GM19467 (cell line): Measurements from ENCODE around the gene ZFYVE9.

Experiments
- ATAC-seq: cut with Tn5 transposase; IDR thresholded peaks from one replicate; pipeline ENCODE4 v1.9.1; 2021; ENCODE audit warnings: mild to moderate bottlenecking, moderate library complexity; ENCODE audit not compliant: unreplicated experiment

Gene ZFYVE9

DNA sequence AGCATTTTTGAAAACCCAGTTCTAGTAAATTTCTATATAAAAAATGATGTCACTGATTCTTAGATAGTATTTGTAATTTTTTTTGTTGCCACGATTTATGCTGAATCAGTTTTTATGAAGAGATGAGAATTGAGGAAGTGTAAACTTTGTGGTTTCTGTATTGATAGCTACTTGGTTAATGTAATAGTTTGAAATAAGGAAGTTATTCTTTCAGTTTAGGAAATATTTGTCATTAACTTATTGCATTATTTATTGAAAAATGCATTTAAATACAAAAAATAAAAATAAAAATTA is 97.8 kb downstream of the ZFYVE9 start:
- peak; percentile 54 for ATAC-seq

DNA sequence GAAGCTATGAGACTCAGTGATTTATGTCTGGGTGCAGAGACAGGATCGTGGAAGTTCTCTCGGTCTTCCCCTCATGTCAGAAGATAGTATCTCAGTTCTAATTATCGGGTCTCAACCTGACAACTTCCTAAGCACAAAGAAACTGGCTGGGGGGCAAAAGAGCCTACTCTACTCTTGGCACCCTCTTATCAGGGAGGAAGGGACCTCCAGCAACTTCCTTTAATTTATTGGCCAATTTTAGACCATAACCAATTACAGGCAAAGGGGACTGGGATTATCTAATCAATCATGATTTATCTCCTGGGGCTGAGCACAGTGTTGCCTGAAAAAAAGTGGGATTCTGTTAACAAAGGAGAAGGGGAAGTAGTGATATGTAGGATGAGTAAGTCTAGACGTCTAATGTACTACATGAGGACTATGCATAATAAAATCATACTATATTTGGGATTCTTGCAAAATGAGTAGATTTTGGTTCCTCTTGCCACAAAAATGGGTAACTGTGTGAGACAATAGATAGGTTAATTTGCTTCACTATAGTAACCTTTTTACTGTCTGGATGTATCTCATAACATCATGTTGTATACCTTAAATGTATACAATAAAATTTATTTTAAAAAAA is 98.8 kb downstream of the ZFYVE9 start:
- no peak for ATAC-seq

- ATAC-seq: no peak
Measured at GRCh38 chr1:52243221-52243987, 101.5 kb downstream of the ZFYVE9 start.

- no peak for ATAC-seq
Measured at GRCh38 chr1:52249831-52250230, 107.9 kb downstream of the ZFYVE9 start.

DNA sequence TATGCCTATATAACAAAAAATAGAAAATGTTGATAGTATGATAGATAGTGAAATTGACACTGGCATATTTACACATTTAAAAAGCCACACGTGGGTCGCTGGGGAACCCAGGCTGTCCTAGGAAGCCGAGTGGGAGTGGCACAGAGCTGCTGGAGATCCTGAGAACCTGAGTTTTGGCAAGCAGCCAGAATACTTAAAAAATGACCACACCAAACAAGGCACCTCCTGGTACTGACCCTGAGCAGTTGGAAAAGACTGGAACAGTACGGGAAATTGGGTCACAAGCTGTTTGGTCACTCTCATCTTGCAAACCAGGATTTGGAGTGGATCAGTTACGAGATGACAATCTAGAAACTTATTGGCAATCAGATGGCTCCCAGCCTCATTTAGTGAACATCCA is 111.5 kb downstream of the ZFYVE9 start:
- no peak for ATAC-seq

DNA sequence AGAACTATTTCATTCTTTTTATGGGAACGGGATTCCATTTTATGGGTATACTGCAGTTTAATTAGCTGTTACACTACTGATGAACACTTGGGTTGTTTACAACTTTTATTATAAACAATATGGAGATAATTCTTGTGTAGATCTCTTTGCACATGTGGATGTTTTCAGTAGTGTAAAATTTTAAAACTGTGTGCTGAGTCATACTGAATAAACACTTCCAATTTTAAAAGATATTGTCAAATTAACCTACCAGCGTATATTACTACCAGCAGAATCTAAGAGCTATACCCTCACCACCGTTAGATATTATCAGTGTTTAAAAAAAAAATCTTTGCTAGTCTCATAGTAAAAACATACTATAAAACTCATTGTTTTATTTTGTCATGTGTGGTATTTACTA is 118.0 kb downstream of the ZFYVE9 start:
- ATAC-seq: no peak

DNA sequence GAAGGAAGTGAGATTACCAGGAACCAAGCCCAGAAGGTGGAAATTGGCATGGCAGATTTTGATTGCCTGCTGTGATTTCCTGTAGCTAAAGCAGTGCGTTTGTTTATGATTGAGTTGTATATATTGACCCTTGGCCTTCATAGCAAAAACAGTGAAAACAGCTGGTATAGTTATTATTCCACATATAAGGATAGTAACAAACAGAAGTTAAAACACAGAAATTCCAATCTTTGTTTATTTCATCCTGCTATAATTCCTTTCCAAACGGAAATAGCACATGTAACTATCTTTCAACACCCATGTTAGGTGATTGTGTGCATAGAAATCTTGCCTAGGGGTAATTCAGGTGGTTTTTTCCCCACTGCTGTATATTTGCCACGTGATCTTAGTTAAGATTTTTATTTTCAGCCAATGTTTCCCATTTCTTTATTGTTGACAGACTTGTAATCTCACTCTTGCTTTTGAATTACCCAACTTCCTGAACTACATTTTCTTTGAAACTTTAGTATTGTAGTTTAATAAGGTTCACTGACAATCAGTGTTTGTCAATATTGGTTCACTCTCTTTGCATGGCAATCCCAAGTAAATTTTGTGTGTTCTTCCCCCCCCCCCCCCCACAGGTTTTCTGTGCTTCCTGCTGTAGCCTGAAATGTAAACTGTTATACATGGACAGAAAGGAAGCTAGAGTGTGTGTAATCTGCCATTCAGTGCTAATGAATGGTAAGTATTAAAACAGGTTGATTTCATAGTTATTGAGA is 121.4 kb downstream of the ZFYVE9 start:
- no peak for ATAC-seq

DNA sequence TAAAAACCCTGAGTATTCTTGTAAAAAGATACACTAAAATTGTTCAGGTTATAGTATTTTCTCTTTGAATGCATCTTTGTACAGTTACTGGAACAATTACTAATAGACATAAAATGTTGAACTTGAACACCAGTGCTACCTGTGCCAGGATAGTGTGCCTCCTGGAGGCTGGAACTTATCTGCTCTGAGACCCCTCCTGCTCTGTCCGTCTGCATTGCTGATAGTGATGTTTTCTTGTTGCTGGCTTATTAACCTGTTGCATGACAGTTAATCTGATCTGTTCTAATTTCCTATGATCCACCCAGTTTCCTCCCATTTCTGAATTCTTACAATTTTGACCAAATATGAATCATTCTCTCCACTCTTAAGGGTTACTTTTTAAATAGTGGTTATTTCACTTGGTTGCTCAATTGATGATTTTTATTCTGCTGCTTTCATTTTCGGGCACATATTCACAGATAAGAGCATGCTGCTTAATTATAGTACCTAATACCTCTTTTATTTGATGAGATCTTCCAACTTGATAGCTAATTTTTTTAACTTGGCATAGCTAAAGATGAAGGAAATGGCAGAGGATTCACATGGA is 122.7 kb downstream of the ZFYVE9 start:
- no peak for ATAC-seq

DNA sequence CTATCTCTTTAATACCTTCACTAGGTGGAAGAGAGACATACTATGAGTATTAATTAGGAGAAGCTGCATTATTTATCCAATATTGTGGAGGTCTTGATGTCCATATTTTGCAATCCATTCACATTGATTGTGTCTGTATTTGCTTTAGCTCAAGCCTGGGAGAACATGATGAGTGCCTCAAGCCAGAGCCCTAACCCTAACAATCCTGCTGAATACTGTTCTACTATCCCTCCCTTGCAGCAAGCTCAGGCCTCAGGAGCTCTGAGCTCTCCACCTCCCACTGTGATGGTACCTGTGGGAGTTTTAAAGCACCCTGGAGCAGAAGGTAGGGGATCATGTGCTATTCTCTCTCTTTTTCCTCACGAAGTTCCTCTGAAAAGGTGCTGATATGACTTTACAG is 124.6 kb downstream of the ZFYVE9 start:
- no peak for ATAC-seq

GRCh38 chr1:52268372-52268771 is 126.5 kb downstream of the ZFYVE9 start:
- ATAC-seq: no peak

DNA sequence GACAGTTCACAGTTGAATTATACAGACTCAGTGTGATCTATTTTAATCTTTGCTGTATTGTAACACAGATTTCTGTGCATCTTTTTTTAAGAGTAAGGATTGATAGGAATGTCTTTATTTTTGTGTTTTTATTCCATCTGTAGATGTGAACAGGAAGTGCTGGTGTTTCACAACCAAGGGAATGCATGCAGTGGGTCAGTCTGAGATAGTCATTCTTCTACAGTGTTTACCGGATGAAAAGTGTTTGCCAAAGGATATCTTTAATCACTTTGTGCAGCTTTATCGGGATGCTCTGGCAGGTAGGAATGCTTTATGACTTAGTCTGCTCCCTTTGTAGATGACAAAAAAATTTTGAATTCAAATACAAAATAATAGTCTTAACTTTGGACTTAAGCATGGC is 139.6 kb downstream of the ZFYVE9 start:
- no peak for ATAC-seq

GRCh38 chr1:52288286-52288685 is 146.4 kb downstream of the ZFYVE9 start:
- no peak for ATAC-seq

DNA sequence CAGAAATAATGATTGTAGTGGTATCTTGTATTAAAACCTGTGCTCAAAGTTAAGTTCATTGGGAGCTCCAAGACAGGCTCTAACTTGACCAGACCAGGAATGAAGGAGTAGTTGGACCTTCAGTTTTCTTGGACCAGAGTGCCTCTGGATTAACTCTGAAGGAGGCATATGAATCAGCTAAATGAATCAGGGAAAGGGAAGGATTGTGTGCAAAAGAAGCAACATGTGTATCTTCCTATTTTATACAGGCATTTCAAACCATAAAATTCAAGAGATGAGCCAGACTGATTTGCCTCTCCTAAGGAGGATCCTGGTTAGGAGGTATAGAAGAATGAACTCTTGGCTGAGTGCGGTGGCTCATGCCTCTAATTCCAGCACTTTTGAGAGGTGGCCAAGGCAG is 152.7 kb downstream of the ZFYVE9 start:
- no peak for ATAC-seq

DNA sequence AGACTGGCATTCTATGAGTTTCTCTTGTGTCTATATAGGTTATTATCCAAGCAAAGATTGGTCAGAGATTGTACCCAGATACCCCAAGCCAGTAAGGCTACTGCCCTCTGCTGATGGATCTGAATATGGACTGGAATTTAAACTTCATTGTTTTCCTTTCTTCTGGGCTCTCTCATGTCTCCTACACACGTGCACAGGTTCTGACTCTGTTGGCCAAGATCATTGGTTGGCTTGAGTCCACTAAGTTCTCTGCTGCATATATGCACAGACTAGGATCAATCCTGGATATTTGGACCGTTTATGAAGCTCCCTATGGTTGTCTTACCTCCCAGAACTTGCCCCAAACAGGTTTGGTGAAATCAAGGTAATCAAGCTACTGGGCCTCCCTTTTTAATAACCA is 154.5 kb downstream of the ZFYVE9 start:
- no peak for ATAC-seq

GRCh38 chr1:52305417-52306226 is 163.7 kb downstream of the ZFYVE9 start:
- ATAC-seq: no peak

DNA sequence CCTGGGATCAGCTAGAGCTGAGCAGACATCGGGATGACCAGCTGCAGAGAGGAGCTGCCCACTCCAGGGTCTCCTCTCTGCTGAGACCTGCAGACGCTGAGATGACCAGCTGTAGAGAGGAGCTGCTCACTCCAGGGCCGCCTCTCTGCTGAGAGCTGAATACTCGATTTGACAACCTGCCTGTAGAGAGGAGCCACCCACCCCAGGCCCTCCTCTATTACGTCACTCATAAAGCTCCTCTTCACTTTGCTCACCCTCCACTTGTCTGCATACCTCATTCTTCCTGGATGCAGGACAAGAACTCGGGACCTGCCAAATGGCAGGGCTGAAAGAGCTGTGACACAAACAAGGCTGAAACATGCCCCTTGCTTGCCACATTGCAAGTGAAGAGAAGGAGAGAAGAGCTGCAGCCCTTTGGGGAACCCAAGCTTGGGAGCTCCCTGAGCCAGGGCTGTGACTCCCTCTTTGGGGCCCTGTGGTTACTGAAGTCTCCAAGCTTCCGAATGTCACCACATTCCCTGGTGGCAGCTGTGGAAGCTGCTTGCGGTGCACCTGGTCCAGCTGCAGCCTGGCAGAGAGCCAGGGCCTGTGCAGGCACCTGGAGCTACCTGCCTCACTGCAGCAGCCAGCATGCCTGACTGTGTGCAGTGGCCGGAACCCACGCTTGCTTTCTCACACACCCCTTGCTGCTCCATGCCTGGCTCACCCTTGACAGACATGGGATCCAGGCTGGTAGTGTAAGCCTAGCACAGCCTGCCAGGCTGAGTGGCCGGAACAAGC is 164.5 kb downstream of the ZFYVE9 start:
- ATAC-seq: no peak

DNA sequence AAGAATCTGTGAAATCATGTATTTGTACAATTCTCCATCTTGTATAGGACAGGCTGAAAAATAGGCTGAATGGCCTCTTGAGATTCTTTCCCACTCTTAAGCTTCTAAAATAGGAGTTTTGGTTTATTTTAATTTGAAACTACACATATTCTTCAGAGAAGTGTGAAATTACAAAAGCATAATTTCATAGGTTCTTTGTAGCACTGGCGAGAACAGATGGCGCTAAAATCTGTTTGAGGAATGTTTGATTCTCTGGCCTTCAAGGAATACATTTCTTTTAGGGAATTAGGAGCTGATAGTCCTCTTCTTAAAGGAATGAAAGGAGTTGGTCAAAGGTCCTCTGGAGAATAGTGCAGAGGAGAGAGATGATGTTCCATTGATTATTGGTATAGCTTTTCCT is 179.2 kb downstream of the ZFYVE9 start:
- no peak for ATAC-seq

GRCh38 chr1:52323731-52324130 is 181.8 kb downstream of the ZFYVE9 start:
- no peak for ATAC-seq

DNA sequence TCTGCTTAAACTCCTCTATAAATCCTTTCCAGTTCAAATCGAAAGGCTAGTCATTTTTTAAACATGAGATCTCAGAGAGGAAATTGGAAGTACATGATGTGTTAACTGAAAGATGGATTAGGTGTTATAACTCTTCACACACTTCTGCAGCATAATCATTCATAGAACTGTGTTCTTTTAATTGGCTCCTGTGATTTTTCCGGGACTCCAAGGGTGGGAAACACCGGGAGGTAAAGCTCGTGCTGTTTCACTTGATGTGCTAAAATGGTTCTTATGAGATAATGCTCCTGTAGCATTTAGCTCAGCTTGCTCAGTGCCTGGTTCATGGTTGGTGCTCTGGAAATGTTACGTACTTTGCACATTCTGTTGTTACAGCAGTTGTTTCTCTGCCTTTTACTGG is 183.9 kb downstream of the ZFYVE9 start:
- no peak for ATAC-seq

DNA sequence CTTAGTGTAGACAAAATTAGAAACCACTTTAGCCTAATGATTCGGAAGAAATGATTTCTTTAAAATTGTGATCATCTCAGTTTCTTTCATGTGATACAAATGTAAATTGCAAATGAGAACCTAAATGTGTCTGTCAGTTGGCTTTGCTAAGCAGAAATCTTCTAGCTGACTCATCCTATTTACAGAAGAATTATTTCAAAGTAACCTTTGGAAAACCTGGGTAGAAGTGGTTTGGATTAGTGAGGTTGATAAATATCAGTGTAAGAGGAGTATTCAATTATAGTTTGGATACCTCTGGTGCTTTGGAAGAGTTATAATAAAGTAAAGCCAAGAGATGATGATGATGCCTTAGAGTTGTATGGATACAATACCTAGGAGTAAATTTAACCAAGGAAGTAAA is 186.7 kb downstream of the ZFYVE9 start:
- ATAC-seq: no peak
